VCaP (cell line): Measurements from ENCODE around the gene CHD9.
A peak's percentile ranks its signal among the peaks of the same experiment; 100 is the strongest.

Source experiments
- H3K27ac ChIP-seq: fragments of 450-650 bp; 2 replicates; pipeline ENCODE4 v1.5.1; 2017
- CTCF ChIP-seq: fragments of 450-650 bp; conservative IDR thresholded peaks from 2 replicates; pipeline ENCODE4 v1.5.1; 2017; ENCODE audit warnings: mild to moderate bottlenecking, moderate library complexity

The CHD9 gene

DNA sequence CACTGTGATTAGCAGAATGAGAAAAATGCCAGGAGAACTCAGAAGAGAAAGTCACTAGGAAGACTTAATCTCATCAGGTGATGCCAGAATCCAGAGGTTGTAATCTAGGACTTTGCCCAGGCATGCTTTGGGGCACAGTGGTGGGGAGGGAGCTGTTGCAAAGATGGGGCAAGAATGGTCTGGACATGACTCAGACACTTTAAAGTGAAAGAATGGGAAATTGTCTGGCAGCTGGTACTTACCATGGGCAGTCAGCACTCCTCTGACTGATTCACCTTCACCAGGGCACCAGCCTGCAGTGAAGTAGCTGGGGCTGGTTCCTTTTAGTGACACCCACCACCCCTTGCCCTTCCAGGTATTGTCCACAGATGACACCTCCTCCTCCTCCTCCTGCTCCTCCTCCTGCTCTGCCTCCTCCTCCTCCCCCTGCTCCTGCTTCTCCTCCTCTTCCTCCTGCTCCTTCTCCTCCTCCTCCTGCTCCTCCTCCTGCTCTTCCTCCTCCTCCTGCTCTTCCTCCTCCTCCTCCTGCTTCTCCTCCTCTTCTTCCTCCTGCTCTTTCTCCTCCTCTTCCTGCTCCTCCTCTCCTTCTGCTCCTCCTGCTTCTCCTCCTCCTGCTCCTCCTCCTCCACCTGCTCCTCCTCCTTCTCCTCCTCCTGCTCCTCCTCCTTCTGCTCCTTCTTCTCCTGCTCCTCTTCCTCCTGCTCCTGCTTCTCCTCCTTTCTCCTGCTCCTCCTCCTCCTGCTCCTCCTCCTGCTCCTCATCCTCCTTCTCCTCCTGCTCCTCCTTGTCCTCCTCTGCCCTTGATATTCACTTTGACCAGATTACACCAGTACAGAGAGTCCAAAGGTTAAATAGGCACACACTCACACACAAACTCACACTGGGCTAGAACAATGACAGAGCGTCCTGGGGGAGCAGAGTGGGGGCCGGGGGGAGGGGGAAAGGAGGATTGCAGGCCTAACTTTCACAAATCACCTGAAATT, 2.0 kb upstream of the CHD9 start, which contains the start of gene CHD9NB:
Gene CHD9NB, minus strand, starts transcription at position 379 of the 983 bp plus-strand sequence. CDS start 8,739 bp downstream, outside the sequence.
- TF ChIP-seq CTCF = no peak
- H3K27ac ChIP-seq = no peak within 1 kb of the TSS

GRCh38 chr16:53053967-53054669, 673 bp upstream of the CHD9 start:
- TF ChIP-seq CTCF = no peak
- peak overlapping the region; percentile 88 for H3K27ac ChIP-seq

DNA sequence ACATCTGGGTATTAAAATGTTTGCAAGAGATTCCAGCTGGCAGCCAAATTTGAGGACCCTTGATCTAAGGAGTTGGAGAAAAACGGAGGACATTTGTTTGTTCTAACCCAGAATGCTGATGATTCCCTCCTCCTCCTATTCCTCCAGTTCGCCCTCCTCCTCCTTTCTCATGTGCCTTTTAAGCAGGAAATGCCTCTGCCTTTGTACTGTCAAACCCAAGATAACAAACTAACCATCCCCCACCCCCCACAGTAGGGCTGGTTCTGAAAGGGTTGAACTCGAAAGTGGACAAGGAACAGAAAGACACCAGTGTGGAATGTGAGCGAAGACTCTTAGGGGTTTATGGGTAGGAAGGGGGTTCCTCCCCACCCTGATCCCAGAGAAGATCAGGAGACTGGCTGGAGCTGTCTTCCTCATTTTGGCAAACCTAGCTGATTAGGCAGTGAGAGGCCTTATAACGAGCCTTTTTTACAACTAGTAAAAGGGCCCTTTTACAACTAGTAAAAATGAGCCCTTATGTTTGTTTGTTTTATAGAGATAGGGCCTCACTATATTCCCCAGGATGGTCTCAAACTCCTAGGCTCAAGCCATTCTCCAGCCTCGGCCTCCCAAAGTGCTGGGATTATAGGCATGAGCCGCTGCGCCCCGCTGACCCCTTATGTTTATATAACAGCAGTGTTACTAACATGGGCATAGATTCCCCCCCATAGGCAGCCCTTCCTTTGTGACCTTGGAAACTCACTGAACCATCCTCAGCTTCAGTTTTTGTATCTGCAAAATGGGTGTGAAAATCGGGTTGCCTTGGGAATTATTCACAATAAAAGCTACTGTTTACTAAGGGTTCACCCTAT, 975 bp downstream of the CHD9 start:
- H3K27ac ChIP-seq = peak overlapping the region; percentile 88
- no peak for TF ChIP-seq CTCF

- TF ChIP-seq CTCF = no peak
- H3K27ac ChIP-seq = peak overlapping the region; percentile 88
Observed at GRCh38 chr16:53056392-53056881, 1.6 kb downstream of the CHD9 start.

DNA sequence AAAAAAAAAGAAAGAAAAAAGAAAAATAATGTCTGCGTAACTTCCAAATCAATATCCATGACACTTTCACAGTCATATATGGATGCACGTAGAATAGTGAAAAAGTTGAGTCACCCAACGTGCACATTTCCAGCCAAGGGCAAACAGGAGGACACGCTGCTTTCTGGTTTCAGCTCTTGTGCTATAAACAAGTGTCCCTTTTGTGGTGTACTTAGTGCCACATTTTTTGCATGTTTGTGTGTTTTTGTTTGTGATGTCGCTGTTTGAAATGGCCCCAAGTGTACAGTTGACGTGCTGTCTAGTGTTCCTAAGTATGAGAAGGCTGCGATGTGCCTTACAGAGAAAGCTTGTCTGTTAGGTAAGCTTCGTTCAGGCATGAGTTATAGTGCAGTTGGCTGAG, 2.9 kb downstream of the CHD9 start:
- no peak for TF ChIP-seq CTCF
- no peak overlapping the region for H3K27ac ChIP-seq

- no peak for TF ChIP-seq CTCF
- H3K27ac ChIP-seq = no peak overlapping the region
Observed at GRCh38 chr16:53058441-53058840, 3.6 kb downstream of the CHD9 start.
